B cell (primary cell): Measurements from ENCODE around the gene ZIC4. TPM values are rescaled to one million over a fixed set of nuclear protein-coding genes. Genes with fewer than 3 reads are reported as not detected.

Experiments
- ATAC-seq: fragments of 200-7000 bp; cut with Tn5 transposase; one replicate; pipeline ENCODE4 v1.10.0; 2021; ENCODE audit warnings: low read depth, mild to moderate bottlenecking, moderate number of reproducible peaks, moderate library complexity
- CTCF ChIA-PET: fragments of 350-600 bp; sonication (Branson Sonifier 250); formaldehyde crosslinking; loops from one replicate; lab custom pipeline; 2021; ENCODE audit warnings: antibody characterized with exemption, inconsistent platforms; lab: Charles Lee
- POLR2A ChIA-PET: fragments of 350-600 bp; sonication (Branson Sonifier 250); formaldehyde crosslinking; loops from one replicate; lab custom pipeline; 2021; ENCODE audit warnings: antibody characterized with exemption; lab: Charles Lee
- DNase-seq: peaks from one replicate; pipeline ENCODE4 v3.0.0; 2013
- H2AFZ ChIP-seq: 2 replicates; pipeline ENCODE4 v1.6.1; 2012; ENCODE audit warnings: mild to moderate bottlenecking, low read depth, low read length; ENCODE audit not compliant: insufficient read depth, poor library complexity, severe bottlenecking
- H3K27ac ChIP-seq, 2 donors: 1 replicate in 1 of 2; 2 replicates in 1 of 2; pipeline ENCODE4 v1.5.1; 2012 to 2013; ENCODE audit warnings: low read length in 2 of 2, mild to moderate bottlenecking in 2 of 2, moderate library complexity in 1 of 2
- H3K27me3 ChIP-seq, 4 experiments: fragments of 200-600 bp in 1 of 4; sonication (generic) in 1 of 4; replicated peaks in 1 of 4; 1 replicate in 2 of 4; 2 replicates in 2 of 4; pipeline versions ENCODE4 v1.6.1 to v1.7.0; 2013 to 2016; ENCODE audit warnings: low read length in 3 of 4, mild to moderate bottlenecking in 2 of 4, mixed read lengths in 1 of 4, moderate library complexity in 1 of 4; ENCODE audit not compliant: insufficient read depth in 4 of 4, control insufficient read depth in 3 of 4; ENCODE audit errors: control extremely low read depth in 1 of 4
- H3K36me3 ChIP-seq, 2 experiments: replicated peaks in 1 of 2; 1 replicate in 1 of 2; 2 replicates in 1 of 2; pipeline versions ENCODE4 v1.6.1 to v1.7.1; 2013; ENCODE audit warnings: low read length in 1 of 2; ENCODE audit not compliant: insufficient read depth in 2 of 2, control insufficient read depth in 1 of 2; ENCODE audit errors: control extremely low read depth in 1 of 2, extremely low read depth in 1 of 2
- H3K4me1 ChIP-seq, 2 donors: fragments of 200-600 bp in 1 of 2; sonication (generic) in 1 of 2; 1 replicate in 1 of 2; 2 replicates in 1 of 2; pipeline versions ENCODE4 v1.5.1 to v1.6.1; 2013 to 2017; ENCODE audit warnings: low read length in 2 of 2; ENCODE audit not compliant: control insufficient read depth in 2 of 2, insufficient read depth in 2 of 2
- H3K4me2 ChIP-seq: replicated peaks from 2 replicates; pipeline ENCODE3; 2012; ENCODE audit warnings: mild to moderate bottlenecking, low read depth, low read length; ENCODE audit not compliant: poor library complexity, severe bottlenecking
- H3K4me3 ChIP-seq, 5 experiments: fragments of 200-600 bp in 1 of 5; sonication (generic) in 1 of 5; 1 replicate in 3 of 5; 2 replicates in 2 of 5; pipeline versions ENCODE4 v1.5.1 to v1.7.0; 2011 to 2016; ENCODE audit warnings: low read length in 4 of 5, mild to moderate bottlenecking in 4 of 5, low read depth in 2 of 5, control low read depth in 1 of 5, moderate library complexity in 1 of 5; ENCODE audit not compliant: insufficient read depth in 1 of 5; ENCODE audit errors: control extremely low read depth in 1 of 5, extremely low read depth in 1 of 5
- H3K79me2 ChIP-seq: fragments of 200-600 bp; sonication (generic); one replicate; pipeline ENCODE4 v1.6.0; 2016; ENCODE audit warnings: low read length; ENCODE audit not compliant: control insufficient read depth, insufficient read depth
- H3K9ac ChIP-seq: fragments of 200-600 bp; sonication (generic); 2 replicates; pipeline ENCODE4 v1.6.1; 2017; ENCODE audit warnings: mild to moderate bottlenecking, low read length, moderate library complexity
- H3K9me3 ChIP-seq, 3 donors: one replicate each; pipeline versions ENCODE4 v1.6.1 to v1.7.1; 2013; ENCODE audit warnings: low read length in 2 of 3; ENCODE audit not compliant: control insufficient read depth in 2 of 3, insufficient read depth in 1 of 3; ENCODE audit errors: control extremely low read depth in 1 of 3
- H4K20me1 ChIP-seq: 2 replicates; pipeline ENCODE4 v1.6.0; 2012; ENCODE audit warnings: mild to moderate bottlenecking, low read length; ENCODE audit not compliant: insufficient read depth, control insufficient read depth, poor library complexity, severe bottlenecking
- H3K27ac Mint-ChIP-seq: one replicate; pipeline ENCODE4 v1.8.0; 2021; ENCODE audit warnings: mixed read lengths
- H3K27me3 Mint-ChIP-seq: one replicate; pipeline ENCODE4 v1.8.0; 2021; ENCODE audit warnings: mixed read lengths
- H3K4me1 Mint-ChIP-seq: one replicate; pipeline ENCODE4 v1.8.0; 2021; ENCODE audit warnings: mixed read lengths
- H3K4me3 Mint-ChIP-seq: one replicate; pipeline ENCODE4 v1.8.0; 2021; ENCODE audit warnings: mixed read lengths
- H3K9me3 Mint-ChIP-seq: one replicate; pipeline ENCODE4 v1.8.0; 2022; ENCODE audit warnings: mixed read lengths; ENCODE audit not compliant: insufficient read depth
- EZH2 ChIP-seq: IDR thresholded peaks from 2 replicates; pipeline ENCODE4 v1.6.1; 2012; ENCODE audit warnings: borderline replicate concordance, low read depth, mild to moderate bottlenecking, moderate library complexity, low read length; ENCODE audit not compliant: insufficient read depth, poor library complexity, severe bottlenecking
- WGBS: methylation state at CpG from one replicate; pipeline ENCODE4 v1.1.5; 2013; ENCODE audit warnings: missing lambda C conversion rate; ENCODE audit not compliant: insufficient coverage; 5-methylcytosine and 5-hydroxymethylcytosine counted together
- intact Hi-C: fragments of 100-400 bp; cut with micrococcal nuclease; formaldehyde crosslinking; loops from one replicate; pipeline ENCODE4 v1.10.0; 2022
- polyA plus RNA-seq: library from polyadenylated mRNA; depleted of rRNA; stranded (reverse); fragments of >200 nt; gene quantifications from 2 replicates; pipeline ENCODE4 v1.2.3, GENCODE V29; 2012
- total RNA-seq, 2 donors: library from RNA; stranded (reverse); fragments of 120-200 nt in 1 of 2; gene quantifications; 1 replicate in 1 of 2; 2 replicates in 1 of 2; pipeline versions ENCODE4 v1.2.3 to v1.2.4, GENCODE V29; 2013 to 2022
- TF ChIP-seq, protein P1 (sequence below): fragments of 200-600 bp; IDR thresholded peaks from one replicate; pipeline ENCODE4 v1.8.0; 2022; ENCODE audit warnings: antibody characterized with exemption, mild to moderate bottlenecking

ZIC4 gene
- total and polyA plus RNA-seq, 2 donors (not counting 1 experiment from before 2014, with no cell fraction given), result not detected

DNA sequence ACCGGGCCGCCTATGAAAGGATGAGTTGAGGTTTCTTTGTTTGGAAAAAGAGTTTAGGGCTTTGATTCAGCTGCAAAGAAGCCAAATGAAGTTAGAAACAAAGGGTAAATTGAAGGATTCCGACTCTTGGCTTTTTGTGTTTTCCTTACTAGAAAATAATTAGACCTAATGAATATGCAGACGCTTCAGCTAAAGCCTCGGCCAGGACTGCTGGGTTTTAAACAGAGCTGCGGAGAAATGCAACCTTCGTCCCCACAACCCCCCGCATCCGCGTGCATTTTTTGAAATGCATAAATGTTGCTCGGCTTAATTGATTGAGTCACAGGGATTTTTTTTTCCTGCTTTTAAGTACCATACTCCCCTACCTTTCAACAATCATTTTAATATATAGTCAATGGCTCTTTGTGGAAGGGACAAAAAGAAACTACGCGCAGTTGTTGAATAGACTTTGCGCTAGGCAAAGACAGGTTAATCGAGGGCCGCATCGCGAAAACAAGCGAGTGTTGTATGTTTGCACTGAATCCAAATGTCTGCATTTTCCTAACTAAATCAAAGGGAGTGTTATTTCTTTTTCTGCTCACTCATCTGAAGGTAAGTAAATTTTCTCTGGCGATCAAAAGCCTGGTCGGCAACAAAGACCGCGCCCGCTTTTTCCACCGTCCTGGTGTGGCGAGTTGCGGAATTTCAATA lies 1.3 kb upstream of the ZIC4 start:
- ATAC-seq, result no peak
- no peak overlapping the region for H3K27ac Mint-ChIP-seq
- 40% methylated on average over 8 of the region's 27 CpGs for WGBS

DNA sequence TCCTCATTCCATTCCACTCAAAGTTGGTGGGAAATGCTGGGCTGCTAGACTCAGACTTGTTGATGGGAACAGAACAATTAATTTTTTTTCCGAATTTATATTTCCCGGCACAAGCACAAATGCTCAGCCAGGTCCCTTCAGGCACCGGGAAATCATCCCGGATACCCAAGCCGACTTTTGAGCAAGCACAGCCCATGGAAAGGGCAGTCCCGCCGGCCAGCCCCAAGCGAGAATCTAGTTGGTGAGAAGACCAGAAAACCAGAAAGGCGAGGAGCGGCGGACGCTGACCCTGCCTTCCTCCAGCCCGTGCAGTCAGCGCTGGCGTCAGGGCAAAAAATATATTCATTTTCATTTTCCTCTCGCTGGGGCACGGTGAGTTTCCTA lies 763 bp upstream of the ZIC4 start:
- H3K27me3 ChIP-seq, result peaks cover 0 to 79% (median 62%) of the 10 kb centered on the region in 4 experiments
- intact Hi-C loops, result no loop called here
- no peak overlapping the region for H3K9ac ChIP-seq
- Mint-ChIP-seq H3K27ac (no peak overlapping the region), H3K4me1 (peaks cover 4% of the 10 kb centered on the region), H3K4me3 (no peak overlapping the region), H3K9me3 (no peaks in the 10 kb centered on the region), H3K27me3 (peaks cover 63% of the 10 kb centered on the region)
- TF ChIP-seq, protein P1, sequence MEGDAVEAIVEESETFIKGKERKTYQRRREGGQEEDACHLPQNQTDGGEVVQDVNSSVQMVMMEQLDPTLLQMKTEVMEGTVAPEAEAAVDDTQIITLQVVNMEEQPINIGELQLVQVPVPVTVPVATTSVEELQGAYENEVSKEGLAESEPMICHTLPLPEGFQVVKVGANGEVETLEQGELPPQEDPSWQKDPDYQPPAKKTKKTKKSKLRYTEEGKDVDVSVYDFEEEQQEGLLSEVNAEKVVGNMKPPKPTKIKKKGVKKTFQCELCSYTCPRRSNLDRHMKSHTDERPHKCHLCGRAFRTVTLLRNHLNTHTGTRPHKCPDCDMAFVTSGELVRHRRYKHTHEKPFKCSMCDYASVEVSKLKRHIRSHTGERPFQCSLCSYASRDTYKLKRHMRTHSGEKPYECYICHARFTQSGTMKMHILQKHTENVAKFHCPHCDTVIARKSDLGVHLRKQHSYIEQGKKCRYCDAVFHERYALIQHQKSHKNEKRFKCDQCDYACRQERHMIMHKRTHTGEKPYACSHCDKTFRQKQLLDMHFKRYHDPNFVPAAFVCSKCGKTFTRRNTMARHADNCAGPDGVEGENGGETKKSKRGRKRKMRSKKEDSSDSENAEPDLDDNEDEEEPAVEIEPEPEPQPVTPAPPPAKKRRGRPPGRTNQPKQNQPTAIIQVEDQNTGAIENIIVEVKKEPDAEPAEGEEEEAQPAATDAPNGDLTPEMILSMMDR, result no peak
- TF ChIP-seq EZH2, result no peak
- H3K27ac ChIP-seq, result no peak overlapping the region
- H4K20me1 ChIP-seq, result no peaks in the 10 kb centered on the region
- no peak for DNase-seq
- H3K4me2 ChIP-seq, result no peak overlapping the region
- H3K9me3 ChIP-seq, result peaks cover 0 to 65% (median 3%) of the 10 kb centered on the region in 3 donors
- H2AFZ ChIP-seq, result no peak overlapping the region
- H3K4me3 ChIP-seq, result no peak overlapping the region
- no peaks in the 10 kb centered on the region for H3K79me2 ChIP-seq
- H3K4me1 ChIP-seq, result peaks cover 13 to 18% of the 10 kb centered on the region in 2 donors
- no peak for ATAC-seq
- H3K36me3 ChIP-seq, result no peaks in the 10 kb centered on the region
- POLR2A ChIA-PET, result no interaction called here
- 9% methylated on average over 8 of the region's 17 CpGs for WGBS
- CTCF ChIA-PET, result no interaction called here

More for the DNA sequence above, 1.3 kb upstream of the ZIC4 start:
- H3K27me3 Mint-ChIP-seq, result peaks cover 61% of the 10 kb centered on the region
- ChIA-PET POLR2A (no interaction called here), CTCF (no interaction called here)
- no peaks in the 10 kb centered on the region for H3K9me3 Mint-ChIP-seq
- no peak overlapping the region for H3K4me3 Mint-ChIP-seq
- H3K4me1 Mint-ChIP-seq, result peaks cover 9% of the 10 kb centered on the region
- Histone ChIP-seq H3K79me2 (no peaks in the 10 kb centered on the region), H3K27me3 (peaks cover 0 to 83% (median 62%) of the 10 kb centered on the region in 4 experiments), H3K9me3 (peaks cover 0 to 70% (median 3%) of the 10 kb centered on the region in 3 donors), H3K36me3 (no peaks in the 10 kb centered on the region), H2AFZ (no peak overlapping the region), H4K20me1 (no peaks in the 10 kb centered on the region), H3K9ac (no peak overlapping the region), H3K4me1 (peaks cover 15 to 18% of the 10 kb centered on the region in 2 donors), H3K27ac (no peak overlapping the region), H3K4me2 (no peak overlapping the region), H3K4me3 (no peak overlapping the region)
- intact Hi-C loops, result no loop called here
- no peak for DNase-seq
- TF ChIP-seq, protein P1, result no peak
- no peak for TF ChIP-seq EZH2
